ENCODE results near the gene KLC1.

KLC1 gene

DNA sequence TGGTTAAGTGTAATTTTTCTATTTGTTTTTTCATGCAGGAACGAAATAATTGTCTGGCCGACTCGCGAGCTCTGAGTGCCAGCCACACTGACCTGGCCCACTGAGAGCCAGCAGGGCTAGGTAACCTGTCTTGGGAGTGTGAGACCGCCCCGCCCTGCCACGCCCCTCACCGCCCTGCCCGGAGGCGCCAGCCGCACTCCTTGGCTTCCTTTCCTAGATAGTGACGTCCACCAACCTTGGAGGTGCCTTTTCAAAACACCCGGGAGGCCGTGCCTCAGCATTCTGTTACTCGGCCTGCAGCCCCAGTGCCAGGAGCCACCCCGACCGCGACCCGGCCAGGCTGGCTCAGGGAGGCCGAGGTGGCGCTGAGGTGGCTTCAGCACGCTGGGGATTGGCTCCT, 64.5 kb downstream of the KLC1 start:
- no peak for DNase-seq

DNA sequence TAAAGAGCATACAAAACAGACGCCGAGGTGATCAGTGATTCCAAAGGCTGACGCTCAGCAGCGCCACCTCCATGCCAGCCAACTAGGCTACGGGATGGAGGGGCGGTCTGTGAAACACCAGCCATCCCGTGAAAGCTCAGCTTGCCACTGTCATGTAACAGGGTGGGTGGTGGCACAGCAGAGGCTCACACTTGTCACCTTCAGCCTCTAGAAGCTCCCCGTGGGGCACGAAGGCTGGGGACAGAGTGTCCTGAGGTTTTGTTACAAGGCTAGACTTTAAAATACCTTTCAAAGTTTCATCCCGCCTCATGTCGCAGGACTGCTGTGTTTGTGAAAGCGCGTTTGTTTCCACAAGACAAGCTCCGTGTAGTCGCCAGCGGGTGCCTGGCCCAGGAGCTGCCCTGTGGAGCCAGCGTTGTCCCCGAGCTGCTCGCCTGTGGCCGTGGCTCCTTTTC, 65.6 kb downstream of the KLC1 start:
- DNase-seq = no peak

DNA sequence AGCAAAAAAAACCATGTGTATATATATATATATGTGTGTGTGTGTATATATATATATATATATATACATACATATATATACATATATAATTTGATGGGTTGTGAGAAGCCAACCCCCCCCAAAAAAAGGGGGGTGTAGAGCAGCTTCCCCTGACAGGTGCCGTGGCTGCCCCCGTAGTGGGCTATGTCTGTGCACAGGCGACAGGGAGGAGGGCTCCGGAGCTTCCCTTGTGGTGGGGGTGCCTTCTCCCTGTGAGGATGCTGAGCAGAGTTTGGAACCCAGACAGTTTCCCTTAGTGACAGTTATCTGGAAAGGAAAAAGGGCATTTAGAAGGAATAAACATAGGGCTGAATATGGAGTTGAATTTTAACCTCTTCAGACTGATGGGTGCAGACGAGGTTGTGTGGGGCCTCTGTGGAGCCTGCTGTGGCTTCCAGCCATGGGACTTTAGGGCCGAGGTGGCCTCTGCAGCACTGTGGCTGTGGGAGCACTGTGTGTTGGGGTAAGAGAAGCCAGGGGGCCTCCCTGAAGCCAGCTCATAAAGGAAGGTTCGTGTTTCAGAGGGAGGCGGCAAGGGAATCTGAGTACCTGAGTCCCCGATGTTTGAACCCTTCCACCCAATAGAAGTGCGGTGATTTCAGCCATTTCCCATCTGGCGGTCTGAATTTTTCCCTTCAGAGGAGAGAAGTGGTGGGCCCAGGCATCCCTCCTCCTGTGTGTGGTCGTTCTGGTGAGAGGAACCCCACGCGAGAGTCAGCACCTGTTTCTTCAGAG, 66.5 kb downstream of the KLC1 start:
- no peak for DNase-seq

DNA sequence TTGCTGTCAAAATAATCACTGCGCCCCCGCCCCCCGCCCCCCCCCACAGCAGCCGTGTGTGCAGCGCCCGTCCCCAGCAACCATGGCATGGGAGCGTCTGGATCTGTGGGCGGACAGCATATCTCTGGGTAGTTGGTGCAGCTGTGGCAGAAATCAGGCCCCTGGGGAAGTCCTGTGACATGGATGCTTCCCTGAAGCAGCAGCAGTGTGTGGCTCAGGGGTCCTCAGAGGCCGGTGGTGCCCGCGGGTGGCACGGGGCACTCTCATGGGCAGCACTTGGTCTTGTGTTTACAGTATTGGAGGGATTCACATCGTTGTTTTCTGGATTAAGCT, 67.0 kb downstream of the KLC1 start:
- DNase-seq = no peak

DNA sequence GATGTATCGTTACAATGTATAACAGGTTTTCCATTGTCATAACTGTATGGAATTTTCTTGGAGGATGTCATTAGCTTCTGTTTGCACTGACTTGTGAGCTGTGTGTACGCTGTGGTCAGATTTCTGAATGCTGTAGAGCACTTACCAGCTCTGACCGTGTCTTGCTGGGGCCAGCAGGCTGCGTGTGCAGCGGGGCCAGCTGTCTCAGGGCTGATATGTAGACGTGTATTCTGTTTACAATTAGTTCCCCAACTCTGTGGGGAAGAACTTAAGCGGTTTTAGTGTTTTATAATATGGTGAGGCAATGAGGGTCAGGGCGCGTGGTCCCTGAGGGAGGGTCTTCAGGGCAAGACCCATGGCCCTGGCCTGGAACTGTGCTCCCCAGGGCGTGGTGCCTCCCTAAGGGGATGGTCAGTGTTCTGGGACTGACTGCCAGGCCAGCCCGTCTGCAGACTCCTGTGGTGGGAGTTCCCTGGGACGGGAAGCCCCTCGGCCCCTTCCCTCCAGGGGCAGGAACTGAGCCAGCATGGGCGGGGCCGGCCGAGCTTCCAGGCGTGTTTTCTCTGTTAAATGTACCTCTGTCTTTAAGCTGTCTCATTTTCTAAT, 67.6 kb downstream of the KLC1 start:
- no peak for DNase-seq

DNA sequence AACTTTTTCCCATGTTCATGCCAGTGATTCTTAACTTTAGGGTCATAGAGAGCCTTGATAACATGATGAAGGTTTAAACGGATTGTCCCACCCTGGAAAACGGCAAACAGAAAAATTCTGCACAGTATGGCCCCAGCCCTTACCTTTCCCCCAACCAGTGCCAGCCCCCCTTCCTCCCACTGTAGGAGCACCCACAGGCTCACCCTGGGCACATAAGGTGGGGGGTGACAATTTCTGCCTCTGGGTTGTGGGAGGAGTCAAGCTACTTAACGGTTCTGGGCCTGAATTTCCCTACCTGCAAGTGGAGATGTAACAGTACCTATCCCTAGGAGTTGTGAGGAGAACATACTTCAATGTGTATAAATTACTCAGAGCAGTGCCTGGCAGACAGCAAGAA, 68.2 kb downstream of the KLC1 start:
- DNase-seq = no peak

DNA sequence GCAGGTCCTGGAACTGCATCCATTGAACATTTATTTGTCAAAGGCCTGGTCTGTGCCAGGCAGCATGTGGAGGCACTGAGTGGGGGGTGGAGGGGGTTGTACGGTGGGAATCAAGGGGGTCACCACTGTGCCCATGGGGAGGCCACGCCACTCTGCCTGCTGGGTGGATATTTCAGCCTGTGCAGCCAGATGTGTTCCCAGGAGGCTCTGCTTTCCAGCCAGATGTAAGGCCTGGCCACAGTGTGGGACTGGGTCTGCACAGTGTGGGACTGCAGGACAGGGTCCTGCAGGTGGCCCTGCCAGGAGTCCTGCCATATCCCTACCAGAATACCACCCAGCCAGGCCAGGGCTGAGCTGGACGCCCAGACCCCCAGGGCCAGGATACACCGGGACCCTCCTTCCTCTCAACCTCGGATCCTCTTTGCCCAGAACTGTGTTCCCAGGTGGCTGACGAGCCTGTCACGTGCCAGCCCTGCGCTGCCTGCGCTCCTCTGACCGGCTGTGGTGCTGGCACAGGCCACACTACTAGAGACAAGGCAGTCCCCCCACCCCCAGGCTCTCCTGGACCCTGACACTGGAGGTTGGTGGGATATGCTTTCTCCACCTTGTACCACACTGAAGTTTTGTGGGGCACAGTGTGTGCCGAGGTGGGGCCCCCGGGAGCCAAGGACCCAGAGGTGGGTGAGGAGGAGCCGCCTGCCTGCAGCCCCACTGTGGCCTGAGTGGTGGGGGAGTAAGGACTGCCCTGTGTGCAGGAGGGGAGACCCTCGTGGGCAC, 68.8 kb downstream of the KLC1 start:
- DNase-seq = no peak

DNA sequence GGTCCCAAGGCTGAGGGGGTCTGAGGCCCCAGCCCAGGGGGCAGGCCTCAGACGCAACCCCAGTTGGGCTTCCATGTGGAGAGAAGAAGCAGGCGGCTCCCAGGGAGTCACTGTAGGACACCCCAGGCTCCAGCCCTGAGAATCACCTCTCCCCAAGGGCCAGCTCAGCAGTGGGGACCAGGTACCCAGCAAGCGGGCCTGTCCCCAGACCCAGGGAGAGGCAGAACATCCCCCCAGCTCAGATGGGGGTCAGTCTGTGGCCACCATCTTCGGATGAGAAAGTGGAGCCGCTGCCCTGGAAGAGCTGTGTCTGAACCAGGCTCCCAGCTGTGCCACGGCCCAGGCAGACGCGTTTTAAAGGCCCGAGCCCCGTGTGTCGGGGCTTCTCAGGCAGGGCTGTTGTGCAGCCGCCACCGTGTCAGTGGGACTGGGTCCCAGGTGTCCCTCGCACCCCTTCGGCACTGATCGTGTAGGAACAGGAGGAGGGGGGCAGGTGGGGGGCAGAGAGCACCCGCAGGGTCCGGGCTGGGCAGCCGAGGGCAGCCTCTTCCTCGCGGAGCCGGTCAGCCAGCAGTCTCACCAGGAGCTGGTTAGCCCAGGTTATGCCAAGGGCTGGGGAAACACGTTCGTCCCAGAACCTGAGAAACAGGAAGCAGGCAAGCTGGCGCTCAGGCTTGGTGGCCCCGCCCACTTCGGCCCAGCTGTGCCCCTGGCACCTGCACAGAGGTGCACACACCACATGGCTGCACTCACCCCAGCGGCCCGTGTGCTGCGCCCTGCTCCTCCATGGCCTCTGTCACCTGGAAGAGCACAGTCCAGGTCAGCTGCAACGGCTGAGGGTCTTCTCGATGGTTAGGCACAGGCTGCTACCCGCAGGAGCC, 69.6 kb downstream of the KLC1 start:
- DNase-seq = no peak

DNA sequence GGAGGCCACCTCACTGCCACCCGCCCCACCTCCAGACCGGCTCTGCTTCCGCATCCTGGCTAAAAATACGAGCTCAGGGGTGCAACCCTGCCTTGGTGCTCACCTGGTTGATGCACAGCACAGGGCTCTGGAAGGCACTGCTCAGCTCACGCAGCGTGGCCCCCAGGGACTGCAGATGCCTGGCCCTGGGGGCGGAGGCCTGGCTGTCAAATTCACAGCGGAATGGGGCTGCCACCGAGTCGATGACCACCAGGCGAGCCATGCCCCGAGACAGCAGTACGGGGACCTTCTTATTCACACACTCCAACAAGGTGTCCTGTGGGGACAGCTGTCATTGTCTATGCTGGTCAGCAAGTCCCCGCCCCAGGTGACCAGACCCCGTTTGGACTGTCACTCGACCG, 70.2 kb downstream of the KLC1 start:
- DNase-seq = no peak

DNA sequence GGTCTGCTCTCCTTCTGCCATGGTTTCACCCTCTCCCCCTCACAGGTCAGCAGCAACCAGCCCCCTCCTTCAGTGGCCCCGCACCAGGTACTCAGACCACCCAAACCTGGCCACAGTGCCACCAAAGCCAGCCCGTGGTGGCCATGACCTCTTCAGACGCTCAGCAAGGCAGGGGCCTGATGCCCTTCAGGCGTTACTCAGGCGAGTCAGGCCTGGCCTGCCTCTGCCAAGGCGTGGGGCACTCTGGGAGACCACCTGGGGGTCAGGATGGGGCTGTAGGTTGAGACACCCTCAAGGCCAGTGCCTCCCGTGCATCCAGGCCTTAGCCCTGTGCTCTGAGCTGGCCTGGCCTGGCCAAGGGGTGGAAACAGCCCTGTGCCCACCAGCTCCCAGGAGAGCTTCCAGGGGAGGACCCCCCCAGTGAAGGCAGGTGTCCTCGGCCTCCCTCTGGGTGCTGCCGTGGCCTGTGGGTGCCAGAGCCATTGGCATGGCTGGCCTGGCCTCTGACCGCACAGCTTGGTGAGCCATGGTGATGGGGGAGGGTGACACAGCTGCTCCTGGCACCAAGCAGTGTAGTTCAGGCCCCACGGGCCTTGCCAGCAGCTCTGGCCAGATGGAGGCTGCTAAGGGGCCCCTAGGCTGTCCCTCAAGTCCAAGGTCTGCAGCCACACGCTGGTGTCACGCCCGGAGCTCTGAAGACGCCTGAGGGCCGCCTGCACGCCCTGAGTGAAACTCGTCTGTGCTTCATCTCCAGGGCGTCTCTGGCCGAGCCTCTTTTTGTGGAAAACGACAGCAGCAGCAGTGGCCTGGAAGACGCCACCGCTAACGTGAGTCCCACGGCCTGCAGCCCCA, 71.1 kb downstream of the KLC1 start:
- DNase-seq = no peak

DNA sequence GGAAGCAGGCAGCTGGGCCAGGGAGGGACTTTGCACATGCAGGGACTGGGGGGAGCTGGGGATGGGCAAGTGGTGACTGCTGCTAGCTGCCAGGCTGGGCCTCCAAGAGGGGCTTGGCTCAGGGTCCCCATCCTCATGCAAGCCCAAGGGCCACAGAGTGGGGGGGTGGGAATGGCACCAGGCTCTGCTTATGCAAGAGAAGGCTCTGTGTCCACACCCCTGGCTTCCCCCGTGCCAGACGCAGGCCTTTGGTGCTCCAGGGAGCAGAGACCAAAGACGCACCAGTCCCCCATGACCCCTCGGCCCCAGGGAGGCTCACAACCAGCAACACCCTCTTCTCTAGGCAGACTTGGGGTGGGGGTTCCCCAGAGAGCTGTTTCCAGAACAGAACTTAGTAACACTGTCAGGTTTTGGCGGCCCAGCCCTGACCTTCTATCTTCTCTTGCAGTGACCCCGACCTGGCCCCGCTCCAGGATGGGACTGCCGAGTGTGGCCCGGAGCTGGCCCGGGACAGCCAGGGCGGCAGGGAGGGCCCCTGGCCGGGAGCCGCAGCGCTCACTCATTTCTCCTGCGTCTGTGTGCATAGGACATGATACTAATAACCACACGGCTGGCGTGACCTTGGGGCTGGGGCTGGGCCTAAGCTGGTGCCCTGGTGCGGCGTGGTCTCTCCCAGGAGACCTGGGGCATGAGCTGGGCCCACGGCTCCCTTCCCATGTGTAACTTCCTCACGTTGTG, 71.9 kb downstream of the KLC1 start:
- no peak for DNase-seq

DNA sequence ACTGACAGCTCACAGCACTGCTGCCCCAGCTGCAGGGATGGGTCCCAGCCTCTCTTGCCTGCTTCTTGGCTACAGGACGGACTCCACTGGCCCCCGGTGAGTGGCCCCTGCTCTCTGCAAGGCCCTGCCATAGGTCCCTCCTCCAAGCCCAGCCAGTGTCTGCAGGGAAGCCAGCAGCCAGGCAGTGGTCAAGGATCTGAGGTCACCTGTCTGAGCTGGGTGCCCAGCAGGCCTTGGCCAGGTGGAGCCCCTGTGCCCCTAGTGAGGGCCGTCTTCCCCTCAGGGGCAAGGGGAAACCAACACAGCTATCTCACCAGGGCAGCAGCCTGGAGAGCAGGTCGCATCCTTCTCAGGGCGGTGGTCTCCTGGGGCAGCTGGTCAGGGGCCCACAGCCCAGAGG, 73.1 kb downstream of the KLC1 start:
- no peak for DNase-seq

DNA sequence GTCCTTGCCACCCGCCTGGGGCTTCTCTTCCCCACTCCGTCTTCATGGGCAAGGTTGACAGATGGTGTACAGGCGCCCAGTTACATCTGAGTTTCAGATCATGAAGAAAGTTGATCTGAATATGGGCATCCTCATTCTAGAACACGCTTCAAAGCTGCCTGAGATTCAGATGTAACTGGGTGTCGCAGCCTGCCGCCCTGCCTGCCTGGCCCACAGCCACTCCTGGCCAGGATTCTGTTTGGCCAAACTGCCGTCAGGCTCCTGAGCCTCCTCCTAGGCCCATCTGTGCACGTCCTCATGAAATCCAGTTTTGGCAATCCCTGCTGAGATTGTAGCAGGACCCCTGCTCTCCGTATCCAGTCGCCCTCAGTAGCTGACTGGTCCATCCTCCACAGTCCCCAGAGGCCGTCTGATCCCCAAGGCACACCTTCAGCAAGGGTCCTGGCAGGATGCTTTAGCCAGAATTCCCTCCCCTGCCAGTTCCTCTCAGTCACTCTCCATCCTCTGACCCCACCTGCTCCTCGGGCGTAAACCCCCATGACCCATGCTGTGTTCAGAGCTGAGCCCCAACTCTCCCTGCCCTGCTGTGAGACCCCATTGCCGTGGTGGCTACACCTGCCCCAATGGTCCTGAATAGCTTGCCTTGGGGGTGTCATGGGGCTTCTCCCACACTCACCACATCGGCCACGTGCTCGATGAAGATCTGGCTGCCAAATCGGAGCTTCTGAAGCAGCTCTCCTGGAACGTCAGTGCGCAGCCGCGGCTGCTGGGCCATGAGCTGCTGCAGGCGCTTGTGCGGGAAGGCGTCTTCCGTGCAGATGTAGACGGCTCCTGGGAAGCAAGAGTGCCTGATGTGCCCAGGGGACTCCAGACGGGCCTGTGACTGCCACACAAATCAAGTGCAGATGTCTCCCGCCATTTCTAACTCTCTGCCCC, 73.8 kb downstream of the KLC1 start:
- DNase-seq = no peak

DNA sequence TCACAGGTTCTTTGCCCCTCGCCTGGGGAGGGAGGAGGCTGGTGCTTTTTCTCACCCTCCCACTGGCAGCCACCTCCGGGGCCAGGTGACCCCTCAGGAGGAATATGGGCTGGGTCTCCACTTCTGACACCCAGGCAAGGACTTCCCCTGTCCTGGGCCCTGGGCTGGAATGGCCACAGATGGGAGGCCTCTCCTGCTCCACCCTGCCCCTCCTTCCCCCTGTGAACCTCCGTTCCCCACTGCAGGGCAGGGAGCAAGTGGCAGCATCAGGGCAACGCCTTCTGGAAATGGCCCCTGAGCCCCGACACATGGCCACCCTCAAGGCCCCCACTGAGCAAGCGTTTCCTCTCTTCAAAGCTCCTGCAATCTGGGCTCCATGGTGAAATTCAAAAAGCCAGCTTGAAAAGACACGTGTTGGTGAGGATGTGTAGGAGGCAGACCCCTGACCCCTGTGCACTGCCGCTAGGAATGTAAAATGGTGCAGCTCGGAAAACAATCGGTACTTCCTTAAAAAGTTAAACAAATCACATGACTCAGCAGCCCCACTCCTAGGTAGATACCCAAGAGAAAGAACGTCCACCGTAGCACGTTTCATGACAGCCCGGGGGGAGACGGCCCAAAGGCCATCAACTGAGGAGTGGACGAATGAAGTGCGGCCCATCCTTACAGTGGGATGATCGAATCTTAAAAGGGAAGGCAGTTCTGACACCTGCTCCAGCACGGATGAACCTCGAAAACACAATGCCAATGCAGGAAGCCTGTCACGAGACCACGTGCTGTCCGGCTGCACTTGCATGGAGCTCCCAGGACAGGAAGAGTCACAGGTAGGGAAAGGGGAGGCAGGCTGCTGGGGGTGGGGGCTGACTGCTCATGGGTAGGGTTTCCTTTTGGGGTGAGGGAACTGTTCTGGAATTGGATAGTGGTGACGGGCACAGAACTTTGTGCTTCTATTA, 74.7 kb downstream of the KLC1 start:
- no peak for DNase-seq

DNA sequence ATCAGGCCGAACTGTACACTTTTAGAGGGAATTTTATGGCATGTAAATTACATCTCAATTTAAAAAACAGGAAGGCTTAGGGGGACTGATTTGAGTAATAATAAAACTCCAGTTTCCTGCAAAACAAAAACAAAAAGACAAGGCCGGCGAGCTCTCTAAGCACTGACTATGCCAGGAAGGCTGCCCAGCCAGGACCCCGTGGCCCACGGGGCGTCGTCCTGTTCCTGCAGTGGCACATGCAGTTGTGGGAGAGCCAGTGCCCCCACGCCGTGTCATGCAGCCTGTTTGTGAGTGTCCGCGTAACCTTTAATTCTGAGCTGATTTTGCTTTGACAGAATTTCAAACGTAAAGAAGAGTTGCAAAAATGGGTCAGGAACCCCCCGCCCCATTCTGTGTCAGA, 75.7 kb downstream of the KLC1 start:
- no peak for DNase-seq

DNA sequence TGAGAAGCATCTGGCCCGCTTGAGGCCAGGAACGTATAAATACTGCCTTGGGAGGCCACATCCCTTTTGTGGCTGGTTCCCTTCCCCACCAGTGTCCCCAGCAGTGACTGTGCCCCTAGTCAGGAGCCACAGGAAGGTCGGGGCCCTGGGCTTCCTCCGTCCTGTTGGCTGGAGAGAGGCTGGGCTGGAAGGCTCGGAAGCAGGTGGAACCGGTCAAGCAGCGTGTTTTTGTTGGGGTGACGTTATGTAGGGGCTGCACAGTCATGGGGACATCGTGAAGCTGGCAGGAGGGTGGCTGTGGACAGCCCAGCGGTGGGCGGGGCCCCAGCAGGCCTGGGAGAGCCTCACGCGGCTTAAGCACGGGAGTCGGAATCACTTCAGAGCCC, 76.1 kb downstream of the KLC1 start:
- DNase-seq = no peak

DNA sequence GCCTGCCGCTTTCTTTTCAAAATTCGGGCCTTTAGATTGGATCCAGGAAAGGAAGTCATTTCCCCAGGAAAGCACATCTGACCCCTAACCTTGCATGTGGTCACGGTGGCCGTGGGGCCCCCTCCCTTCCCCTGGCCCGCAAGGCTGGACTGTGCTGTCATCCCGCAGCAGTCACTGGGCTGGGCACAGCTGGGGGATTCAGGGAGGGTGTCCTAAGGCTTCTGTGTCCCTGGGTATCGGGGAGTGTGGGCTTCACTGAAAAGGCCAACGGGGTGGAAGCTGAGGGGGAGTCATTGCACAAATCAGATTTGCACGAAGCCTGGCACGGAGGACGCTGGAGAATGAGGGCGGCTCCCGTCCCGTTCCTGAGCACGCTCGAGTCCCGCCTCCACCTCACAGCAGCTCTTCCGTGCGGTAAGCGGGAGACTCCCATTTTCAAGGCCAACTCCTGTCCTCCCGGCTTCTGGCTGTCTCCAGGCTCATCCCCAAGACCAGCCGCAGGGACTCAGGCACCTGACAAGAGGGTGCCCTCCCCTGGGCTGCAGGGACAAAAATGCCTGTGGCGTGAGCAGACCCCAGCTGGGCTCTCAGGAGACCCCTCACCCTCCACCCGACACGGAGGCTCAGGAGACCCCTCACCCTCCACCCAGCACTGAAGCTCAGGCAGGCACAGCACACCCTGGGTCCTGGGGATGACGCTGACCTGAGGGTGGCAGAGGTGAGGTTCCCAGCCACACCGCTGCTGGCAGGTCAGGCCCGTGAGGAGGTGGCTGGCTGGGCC, 76.7 kb downstream of the KLC1 start:
- no peak for DNase-seq
